Spleen (tissue), 11 donors: Measurements from ENCODE around the gene SMARCD2. TPM values are rescaled to one million over a fixed set of nuclear protein-coding genes. Genes with fewer than 3 reads are reported as not detected.

Experiments used
- DNase-seq: peaks from one replicate; pipeline ENCODE4 v3.0.0-alpha.2; 2020
- H3K27ac ChIP-seq, 8 donors: fragments of 200-600 bp; sonication (generic) in 7 of 8; 1 replicate in 4 of 8; 2 replicates in 4 of 8; pipeline versions ENCODE4 v1.5.0 to v1.8.0; 2016 to 2021; ENCODE audit warnings: inconsistent platforms in 4 of 8, mild to moderate bottlenecking in 4 of 8, moderate library complexity in 1 of 8
- H3K27me3 ChIP-seq, 7 donors: fragments of 200-600 bp; sonication (generic) in 6 of 7; replicated peaks in 1 of 7; 1 replicate in 4 of 7; 2 replicates in 3 of 7; pipeline versions ENCODE4 v1.5.0 to v1.8.0; 2016 to 2021; ENCODE audit warnings: inconsistent platforms in 3 of 7, mild to moderate bottlenecking in 1 of 7
- H3K36me3 ChIP-seq, 6 donors: fragments of 200-600 bp; sonication (generic) in 5 of 6; 1 replicate in 4 of 6; 2 replicates in 2 of 6; pipeline versions ENCODE4 v1.5.0 to v1.8.0; 2016 to 2021; ENCODE audit warnings: inconsistent platforms in 2 of 6
- H3K4me1 ChIP-seq, 6 donors: fragments of 200-600 bp; sonication (generic) in 5 of 6; 1 replicate in 3 of 6; 2 replicates in 3 of 6; pipeline versions ENCODE4 v1.5.0 to v1.8.0; 2016 to 2021; ENCODE audit warnings: inconsistent platforms in 3 of 6
- H3K4me3 ChIP-seq, 8 donors: fragments of 200-600 bp; sonication (generic) in 7 of 8; 1 replicate in 4 of 8; 2 replicates in 4 of 8; pipeline versions ENCODE4 v1.5.0 to v1.8.0; 2016 to 2021; ENCODE audit warnings: inconsistent platforms in 4 of 8, mild to moderate bottlenecking in 4 of 8, moderate library complexity in 2 of 8
- H3K9me3 ChIP-seq, 8 donors: fragments of 200-600 bp; sonication (generic) in 7 of 8; 1 replicate in 4 of 8; 2 replicates in 4 of 8; pipeline versions ENCODE4 v1.5.0 to v1.8.0; 2016 to 2021; ENCODE audit warnings: inconsistent platforms in 4 of 8
- POLR2A ChIP-seq, 3 donors: fragments of 450-650 bp; IDR thresholded peaks; one replicate each; pipeline ENCODE4 v1.5.1; 2017; ENCODE audit warnings: antibody characterized with exemption in 3 of 3, mild to moderate bottlenecking in 1 of 3
- POLR2AphosphoS5 ChIP-seq, 3 donors: sonication (generic); formaldehyde crosslinking; IDR thresholded peaks; one replicate each; pipeline ENCODE4 v1.5.1; 2017; ENCODE audit warnings: antibody characterized with exemption in 3 of 3
- WGBS, 5 donors: extraction: QIAGEN DNeasy Blood & Tissue Kit in 3 of 5; methylation state at CpG; one replicate each; pipeline versions ENCODE4 v1.1.5 to v1.1.7; 2013 to 2018; 5-methylcytosine and 5-hydroxymethylcytosine counted together
- intact Hi-C: fragments of 100-400 bp; cut with DNase I; formaldehyde crosslinking; loops from one replicate; pipeline ENCODE4 v1.15.0; 2023; ENCODE audit warnings: low total_unique reads
- polyA plus RNA-seq, 3 donors: library from polyadenylated mRNA; stranded (reverse); fragments of 200-250 nt; gene quantifications; one replicate each; pipeline ENCODE4 v1.2.1, GENCODE V29; 2013
- total RNA-seq, 7 donors: library from RNA; depleted of rRNA in 3 of 7; stranded (reverse); fragments of >200 nt in 3 of 7; fragmentation: NEBNext Ultra II Directional in 4 of 7; extraction: Animal tissue kit (Norgen Biotek cat#: 25700) in 4 of 7; gene quantifications; one replicate each; pipeline versions ENCODE4 v1.1.0 to v1.2.1, GENCODE V29; 2016 to 2021
- TF ChIP-seq, protein P1 (sequence below), 11 experiments: fragments of 200-600 bp in 7 of 11; fragments of 450-650 bp in 4 of 11; sonication (generic) in 4 of 11; IDR thresholded peaks in 8 of 11; conservative IDR thresholded peaks in 3 of 11; 1 replicate in 7 of 11; 2 replicates in 4 of 11; pipeline versions ENCODE4 v1.4.0 to v1.8.0; 2016 to 2021; ENCODE audit warnings: antibody characterized with exemption in 11 of 11, inconsistent platforms in 4 of 11, mild to moderate bottlenecking in 1 of 11
- donor health status: healthy with polysubstance abuse.
- donor health status: DM: no; HTN: no; CAD: no; lungs with moderate emphysema.
- donor health status: DM: no; HTN: no; CAD: no.
- donor health status: Bipolar disorder and iron deficiency.
- donor health status: healthy.
- donor health status: DM: no; HTN: no; CAD: no.
- donor health status: DM: yes; HTN: yes; CAD: no.

Gene SMARCD2
- total and polyA plus RNA-seq, 10 donors, result 47.3 to 154 (median 88.6) TPM

DNA sequence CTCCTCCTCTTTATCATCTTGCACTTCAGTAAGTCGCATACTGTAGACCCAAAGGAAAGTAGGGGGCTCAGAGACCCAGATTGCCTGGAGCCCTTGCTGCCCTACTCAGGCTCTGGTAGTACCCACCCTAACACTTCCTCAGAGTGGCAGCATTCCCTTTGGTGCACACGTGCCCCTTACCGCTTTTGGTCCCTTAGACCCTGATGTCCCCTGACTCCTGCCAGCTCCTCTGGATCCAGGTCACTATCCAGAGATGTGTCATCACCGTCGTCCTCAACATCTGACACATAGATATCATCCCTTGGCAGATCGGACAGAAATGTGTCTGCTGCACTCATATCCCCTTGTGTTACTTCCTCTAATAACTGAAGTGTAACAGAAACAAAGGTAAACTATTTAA, 20.7 kb downstream of the SMARCD2 start:
- Histone ChIP-seq H3K9me3 (no peaks in the 10 kb centered on the region), H3K36me3 (peaks cover 0 to 92% (median 87%) of the 10 kb centered on the region in 6 donors), H3K4me3 (no peak overlapping the region), H3K4me1 (peaks cover 9 to 78% (median 34%) of the 10 kb centered on the region in 6 donors), H3K27ac (peak overlapping the region in 3 of 8 donors; percentile 41 to 64 (median 42)), H3K27me3 (no peaks in the 10 kb centered on the region)
- TF ChIP-seq POLR2A (IDR thresholded peaks at IDR 0.05) (no peak), POLR2AphosphoS5 (IDR thresholded peaks at IDR 0.05) (peak in 1 of 3 donors; percentile 6)
- WGBS, 5 donors, result 70 to 86% (median 75%) methylated on average over 6 of the region's 6 CpGs
- no peak for DNase-seq
- intact Hi-C loops, result loop anchor here (10.0 kb wide), 2 partner anchors 47 to 127 kb away; partner anchors contain the start of genes CCDC47 and DDX42

DNA sequence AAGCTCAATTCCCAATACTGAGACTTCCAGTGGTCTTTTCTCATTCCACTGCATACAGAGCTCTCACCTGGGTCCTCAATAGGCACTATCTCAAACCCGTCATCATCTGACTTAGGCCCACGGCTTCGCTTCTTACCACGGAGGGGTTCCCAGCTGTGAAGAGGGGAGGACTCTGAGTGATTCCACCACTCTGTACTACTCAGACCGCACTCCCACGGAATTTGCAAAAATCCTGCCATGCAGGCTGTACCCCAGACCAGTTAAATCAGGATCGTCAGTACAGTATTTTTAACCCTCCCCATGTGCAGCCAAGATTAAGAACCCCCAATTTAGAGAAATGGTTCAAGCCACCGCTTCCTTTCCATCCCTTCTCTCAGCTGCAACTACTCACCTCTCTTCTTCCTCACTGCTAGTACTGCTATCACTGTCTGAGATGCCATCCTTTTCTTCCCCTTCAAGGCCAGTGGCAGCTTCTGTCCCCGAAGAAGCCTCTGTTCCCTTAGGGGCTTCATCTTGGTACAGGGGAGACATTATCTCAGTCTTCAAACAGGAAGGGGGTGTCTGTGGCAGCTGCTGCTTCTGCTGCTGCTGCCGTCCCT, 21.4 kb downstream of the SMARCD2 start:
- peaks cover 3 to 99% (median 94%) of the 10 kb centered on the region in 6 donors for H3K36me3 ChIP-seq
- TF ChIP-seq POLR2AphosphoS5 (IDR thresholded peaks at IDR 0.05) (peak in 1 of 3 donors; percentile 9), POLR2A (IDR thresholded peaks at IDR 0.05) (no peak)
- 83 to 90% (median 85%) methylated on average over 10 of the region's 10 CpGs for WGBS, 5 donors
- no peak for DNase-seq
- no peaks in the 10 kb centered on the region for H3K9me3 ChIP-seq
- H3K27ac ChIP-seq, result peak overlapping the region in 3 of 8 donors; percentile 41 to 64 (median 42)
- H3K27me3 ChIP-seq, result no peaks in the 10 kb centered on the region
- intact Hi-C loops, result loop anchor here (10.0 kb wide), 2 partner anchors 46 to 126 kb away; partner anchors contain the start of genes CCDC47 and DDX42
- H3K4me1 ChIP-seq, result peaks cover 5 to 72% (median 28%) of the 10 kb centered on the region in 6 donors
- no peak overlapping the region for H3K4me3 ChIP-seq

DNA sequence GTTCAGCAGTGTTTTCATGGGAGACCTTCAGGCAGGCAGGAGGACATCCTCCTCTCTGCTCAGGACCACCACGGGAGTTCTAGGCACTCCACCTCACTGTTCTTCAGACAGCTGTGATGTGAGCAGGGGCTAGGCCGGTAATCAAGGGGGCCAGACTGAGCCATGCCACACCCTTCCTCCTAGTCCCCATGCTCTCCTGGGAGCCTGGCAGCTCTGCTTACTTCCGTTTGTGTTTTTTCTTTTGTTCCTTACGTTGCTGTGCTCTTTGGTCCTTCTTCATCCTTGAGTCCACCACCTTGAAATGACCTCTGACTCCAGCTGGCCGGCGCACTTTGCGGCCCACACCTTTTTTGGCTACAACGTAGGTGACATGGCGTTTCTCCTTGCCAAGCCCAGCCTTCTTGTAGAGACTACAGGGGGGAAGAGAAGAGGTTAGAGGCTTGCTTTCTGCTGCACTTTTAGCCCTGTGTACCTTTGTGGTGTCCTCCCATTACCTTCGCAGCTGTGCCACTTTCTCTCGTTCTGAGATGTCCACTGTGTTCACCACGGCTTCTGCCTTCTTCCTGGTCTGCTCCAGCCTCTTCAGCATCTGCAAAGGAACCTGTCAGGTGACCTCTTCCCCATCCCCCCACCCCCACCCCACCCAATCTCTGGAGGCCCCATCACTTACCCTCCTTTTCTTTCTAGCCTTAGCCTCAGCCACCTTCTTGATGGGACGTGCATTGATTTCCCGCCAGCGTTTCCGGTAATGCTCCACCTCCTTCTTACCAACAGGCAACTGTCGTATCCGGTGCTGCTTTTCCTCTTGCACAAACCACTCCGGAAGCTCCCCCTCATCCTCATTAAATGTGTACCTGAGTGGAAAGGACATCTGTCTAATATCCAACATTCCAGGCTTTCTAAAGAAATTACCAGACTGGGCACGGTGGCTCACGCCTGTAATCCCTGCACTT, 22.6 kb downstream of the SMARCD2 start:
- WGBS, 5 donors, result 58 to 73% (median 69%) methylated on average over 21 of the region's 21 CpGs
- no peaks in the 10 kb centered on the region for H3K9me3 ChIP-seq
- peaks cover 6 to 100% (median 99%) of the 10 kb centered on the region in 6 donors for H3K36me3 ChIP-seq
- no peak for DNase-seq
- intact Hi-C loops, result loop anchor here (10.0 kb wide), 2 partner anchors 45 to 125 kb away; partner anchors contain the start of genes CCDC47 and DDX42
- H3K4me1 ChIP-seq, result peaks cover 0 to 60% (median 18%) of the 10 kb centered on the region in 6 donors
- TF ChIP-seq POLR2AphosphoS5 (IDR thresholded peaks at IDR 0.05), result peak in 2 of 3 donors; percentile 26 to 29
- TF ChIP-seq, protein P1, sequence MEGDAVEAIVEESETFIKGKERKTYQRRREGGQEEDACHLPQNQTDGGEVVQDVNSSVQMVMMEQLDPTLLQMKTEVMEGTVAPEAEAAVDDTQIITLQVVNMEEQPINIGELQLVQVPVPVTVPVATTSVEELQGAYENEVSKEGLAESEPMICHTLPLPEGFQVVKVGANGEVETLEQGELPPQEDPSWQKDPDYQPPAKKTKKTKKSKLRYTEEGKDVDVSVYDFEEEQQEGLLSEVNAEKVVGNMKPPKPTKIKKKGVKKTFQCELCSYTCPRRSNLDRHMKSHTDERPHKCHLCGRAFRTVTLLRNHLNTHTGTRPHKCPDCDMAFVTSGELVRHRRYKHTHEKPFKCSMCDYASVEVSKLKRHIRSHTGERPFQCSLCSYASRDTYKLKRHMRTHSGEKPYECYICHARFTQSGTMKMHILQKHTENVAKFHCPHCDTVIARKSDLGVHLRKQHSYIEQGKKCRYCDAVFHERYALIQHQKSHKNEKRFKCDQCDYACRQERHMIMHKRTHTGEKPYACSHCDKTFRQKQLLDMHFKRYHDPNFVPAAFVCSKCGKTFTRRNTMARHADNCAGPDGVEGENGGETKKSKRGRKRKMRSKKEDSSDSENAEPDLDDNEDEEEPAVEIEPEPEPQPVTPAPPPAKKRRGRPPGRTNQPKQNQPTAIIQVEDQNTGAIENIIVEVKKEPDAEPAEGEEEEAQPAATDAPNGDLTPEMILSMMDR (IDR thresholded peaks at IDR 0.05 in 8 of 11, conservative IDR thresholded peaks at IDR 0.05 in 3 of 11), result no peak
- H3K4me3 ChIP-seq, result no peak overlapping the region
- peak overlapping the region in 7 of 8 donors; percentile 12 to 64 (median 51) for H3K27ac ChIP-seq
- no peaks in the 10 kb centered on the region for H3K27me3 ChIP-seq

DNA sequence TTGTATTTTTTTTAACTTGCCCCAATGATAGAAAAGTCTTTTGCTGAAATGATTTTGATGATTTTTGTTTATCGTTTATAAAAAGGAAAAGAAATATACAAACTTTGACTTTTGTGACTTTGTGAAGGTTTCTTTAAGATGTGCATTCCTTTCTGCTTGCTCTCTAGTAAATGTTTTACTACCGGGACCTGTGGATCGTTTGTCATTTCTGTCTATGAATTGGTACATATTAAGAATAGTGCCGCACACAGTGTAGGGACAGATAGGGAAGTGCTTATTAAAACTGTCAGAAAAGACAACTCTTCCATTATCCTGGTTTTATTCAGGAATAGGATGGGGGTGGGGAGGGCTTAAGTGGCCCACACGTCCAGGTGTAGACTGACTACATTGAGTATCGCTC, 23.4 kb downstream of the SMARCD2 start:
- Histone ChIP-seq H3K4me1 (peaks cover 0 to 52% (median 16%) of the 10 kb centered on the region in 6 donors), H3K27me3 (no peaks in the 10 kb centered on the region), H3K9me3 (no peaks in the 10 kb centered on the region), H3K27ac (peak overlapping the region in 7 of 8 donors; percentile 12 to 64 (median 51)), H3K36me3 (peaks cover 9 to 100% (median 99%) of the 10 kb centered on the region in 6 donors), H3K4me3 (no peak overlapping the region)
- intact Hi-C loops, result no loop called here
- TF ChIP-seq POLR2A (IDR thresholded peaks at IDR 0.05), result no peak
- TF ChIP-seq, protein P1 (IDR thresholded peaks at IDR 0.05 in 8 of 11, conservative IDR thresholded peaks at IDR 0.05 in 3 of 11), result no peak
- DNase-seq, result no peak
- 71 to 82% (median 72%) methylated on average over 6 of the region's 6 CpGs for WGBS, 5 donors
